Measurements from ENCODE around the gene FBXO24. TPM values are rescaled to one million over a fixed set of nuclear protein-coding genes. Genes with fewer than 3 reads are reported as not detected.
A peak's percentile ranks its signal among the peaks of the same experiment; 100 is the strongest.

Gene FBXO24
- total and polyA plus RNA-seq, 9 of the 15 experiments (the other 6 are each of a cell fraction or from before 2014, with no cell fraction given): 0.17 to 0.95 (median 0.50) TPM

DNA sequence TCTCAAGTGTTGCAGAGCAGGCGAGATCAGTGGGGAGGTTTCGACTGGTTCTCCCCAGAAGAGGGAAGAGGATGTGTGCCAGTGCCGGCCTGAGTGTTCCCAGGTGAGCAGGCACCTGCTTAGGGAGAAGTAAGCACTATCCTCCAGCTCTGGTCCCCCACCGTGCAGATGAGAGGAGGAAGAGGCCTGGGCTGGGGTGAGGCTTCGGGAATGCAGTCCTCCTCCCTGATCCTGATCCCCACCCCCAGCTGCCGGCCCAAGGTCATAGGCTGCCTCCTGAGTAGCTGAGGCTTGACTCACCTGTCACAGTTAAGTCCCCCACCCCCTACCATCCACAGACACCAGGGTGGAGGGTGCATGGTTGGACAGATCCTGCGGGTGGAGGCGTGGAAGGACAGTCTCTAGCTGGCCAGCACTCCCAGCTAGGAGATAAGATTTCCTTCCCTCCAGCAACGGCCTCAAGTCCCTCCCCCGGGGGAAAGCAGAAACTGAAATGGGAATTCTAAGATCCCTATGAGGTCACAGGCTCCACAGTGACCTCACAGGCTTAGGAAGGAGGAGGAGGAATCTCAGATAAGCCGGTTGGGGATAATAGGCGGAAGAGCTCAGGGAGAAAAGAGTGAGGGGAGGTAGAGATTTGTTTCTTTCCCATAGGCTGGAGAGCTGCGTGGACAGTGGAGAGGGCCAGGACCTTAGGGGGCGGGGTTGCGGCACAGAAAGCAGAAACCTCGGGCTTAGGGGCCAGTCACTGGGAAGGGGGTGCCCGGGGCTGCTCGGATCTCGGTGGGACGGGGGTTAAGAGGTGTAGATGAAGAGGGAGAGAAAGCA lies 1.2 kb upstream of the FBXO24 start (continued):
- TF ChIP-seq FOXM1 (IDR thresholded peaks at IDR 0.05; ENCODE audit: low read depth) (no peak), FOXM1 (CRISPR knock-in tag; IDR thresholded peaks at IDR 0.05; ENCODE audit: low read depth) (0 out of 2 replicates have a peak, but pooled peaks have one; percentile 41), SNRNP70 (optimal IDR thresholded peaks at IDR 0.05; ENCODE audit: low read depth, low read length) (no peak), SMARCE1 (IDR thresholded peaks at IDR 0.05) (no peak), ZNF511 (CRISPR knock-in tag; IDR thresholded peaks at IDR 0.05) (0 out of 2 replicates have a peak, but pooled peaks have one; percentile 39), FOXP1 (CRISPR knock-in tag; IDR thresholded peaks at IDR 0.05) (peak; percentile 7; the same call in 1 of the 2 replicates), VEZF1 (CRISPR knock-in tag; IDR thresholded peaks at IDR 0.05) (no peak; the same call in 1 of the 2 replicates), CSDE1 (IDR thresholded peaks at IDR 0.05) (no peak), MAFG (tag; conservative IDR thresholded peaks at IDR 0.05) (no peak), RFX1 (IDR thresholded peaks at IDR 0.05) (no peak), SAP30 (IDR thresholded peaks at IDR 0.05; ENCODE audit: borderline replicate concordance, insufficient read depth, low read depth, low read length, poor library complexity, severe bottlenecking) (peak; percentile 14), HDAC2 (IDR thresholded peaks at IDR 0.05) (peak; percentile 67; the same call in 1 of the 2 replicates), SPI1 (IDR thresholded peaks at IDR 0.05; ENCODE audit: borderline replicate concordance, low read depth, low read length) (no peak), IRF9 (tag; IDR thresholded peaks at IDR 0.05) (no peak), SMAD3 (CRISPR knock-in tag; conservative IDR thresholded peaks at IDR 0.05) (no peak), ZNF830 (CRISPR knock-in tag; IDR thresholded peaks at IDR 0.05) (0 out of 2 replicates have a peak, but pooled peaks have one; percentile 68), ZBTB7A (IDR thresholded peaks at IDR 0.05; ENCODE audit: borderline replicate concordance, control insufficient read depth, low read depth, low read length) (no peak; the same call in 1 of the 2 replicates), CBX2 (IDR thresholded peaks at IDR 0.05; ENCODE audit: insufficient read depth, low read length, poor library complexity, severe bottlenecking) (no peak), LEF1 (IDR thresholded peaks at IDR 0.05) (no peak; the same call in 1 of the 2 replicates), MYC (IDR thresholded peaks at IDR 0.05; ENCODE audit: low read depth, low read length) (0 out of 2 replicates have a peak, but pooled peaks have one; percentile 13), MYC (CRISPR knock-in tag; IDR thresholded peaks at IDR 0.05; ENCODE audit: borderline replicate concordance, low read depth) (no peak), PRMT5 (CRISPR knock-in tag; IDR thresholded peaks at IDR 0.05) (no peak), ZC3H4 (CRISPR knock-in tag; IDR thresholded peaks at IDR 0.05; ENCODE audit: borderline replicate concordance) (peak; percentile 18; the same call in 1 of the 2 replicates)
- TF ChIP-seq, protein P1, sequence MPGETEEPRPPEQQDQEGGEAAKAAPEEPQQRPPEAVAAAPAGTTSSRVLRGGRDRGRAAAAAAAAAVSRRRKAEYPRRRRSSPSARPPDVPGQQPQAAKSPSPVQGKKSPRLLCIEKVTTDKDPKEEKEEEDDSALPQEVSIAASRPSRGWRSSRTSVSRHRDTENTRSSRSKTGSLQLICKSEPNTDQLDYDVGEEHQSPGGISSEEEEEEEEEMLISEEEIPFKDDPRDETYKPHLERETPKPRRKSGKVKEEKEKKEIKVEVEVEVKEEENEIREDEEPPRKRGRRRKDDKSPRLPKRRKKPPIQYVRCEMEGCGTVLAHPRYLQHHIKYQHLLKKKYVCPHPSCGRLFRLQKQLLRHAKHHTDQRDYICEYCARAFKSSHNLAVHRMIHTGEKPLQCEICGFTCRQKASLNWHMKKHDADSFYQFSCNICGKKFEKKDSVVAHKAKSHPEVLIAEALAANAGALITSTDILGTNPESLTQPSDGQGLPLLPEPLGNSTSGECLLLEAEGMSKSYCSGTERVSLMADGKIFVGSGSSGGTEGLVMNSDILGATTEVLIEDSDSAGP (CRISPR knock-in tag; IDR thresholded peaks at IDR 0.05): no peak
